ENCODE results near the gene USH1C.

DNA sequence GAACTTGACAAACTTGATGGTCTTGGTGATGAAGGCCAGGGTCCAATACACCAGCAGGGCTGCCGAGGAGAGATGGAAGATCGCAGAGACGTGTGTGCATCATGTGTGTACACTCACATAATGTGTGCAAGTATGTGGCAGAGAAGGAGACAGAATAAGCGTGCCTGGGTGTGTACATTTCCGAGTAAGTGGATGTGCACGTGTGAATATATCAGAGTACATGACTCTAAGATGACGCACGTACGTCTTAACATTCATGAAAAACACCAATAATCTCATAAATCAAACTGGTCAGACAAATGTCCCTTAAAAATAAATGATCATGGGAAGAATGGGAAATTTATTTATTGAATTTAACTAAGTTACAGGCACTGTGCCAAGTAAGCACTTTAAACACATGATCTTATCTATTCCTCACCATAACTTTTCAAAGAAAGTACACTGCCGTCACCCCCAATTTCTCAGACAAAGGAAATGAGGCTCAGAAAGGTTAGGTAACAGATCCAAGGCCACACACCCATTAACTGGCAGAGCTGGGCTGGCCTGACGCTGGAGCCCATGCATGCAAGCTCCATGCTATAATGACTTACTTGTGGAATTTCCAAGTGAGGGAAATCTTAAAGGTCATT, 80.6 kb downstream of the USH1C start:
- TF ChIP-seq, protein P1, sequence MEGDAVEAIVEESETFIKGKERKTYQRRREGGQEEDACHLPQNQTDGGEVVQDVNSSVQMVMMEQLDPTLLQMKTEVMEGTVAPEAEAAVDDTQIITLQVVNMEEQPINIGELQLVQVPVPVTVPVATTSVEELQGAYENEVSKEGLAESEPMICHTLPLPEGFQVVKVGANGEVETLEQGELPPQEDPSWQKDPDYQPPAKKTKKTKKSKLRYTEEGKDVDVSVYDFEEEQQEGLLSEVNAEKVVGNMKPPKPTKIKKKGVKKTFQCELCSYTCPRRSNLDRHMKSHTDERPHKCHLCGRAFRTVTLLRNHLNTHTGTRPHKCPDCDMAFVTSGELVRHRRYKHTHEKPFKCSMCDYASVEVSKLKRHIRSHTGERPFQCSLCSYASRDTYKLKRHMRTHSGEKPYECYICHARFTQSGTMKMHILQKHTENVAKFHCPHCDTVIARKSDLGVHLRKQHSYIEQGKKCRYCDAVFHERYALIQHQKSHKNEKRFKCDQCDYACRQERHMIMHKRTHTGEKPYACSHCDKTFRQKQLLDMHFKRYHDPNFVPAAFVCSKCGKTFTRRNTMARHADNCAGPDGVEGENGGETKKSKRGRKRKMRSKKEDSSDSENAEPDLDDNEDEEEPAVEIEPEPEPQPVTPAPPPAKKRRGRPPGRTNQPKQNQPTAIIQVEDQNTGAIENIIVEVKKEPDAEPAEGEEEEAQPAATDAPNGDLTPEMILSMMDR (IDR thresholded peaks at IDR 0.05): no peak
- TF ChIP-seq EP300 (IDR thresholded peaks at IDR 0.05) (no peak), POLR2A (IDR thresholded peaks at IDR 0.05) (no peak)

Data from tibial nerve (tissue), 4 donors.